Measurements from ENCODE around the gene ELP2.

ELP2 gene

DNA sequence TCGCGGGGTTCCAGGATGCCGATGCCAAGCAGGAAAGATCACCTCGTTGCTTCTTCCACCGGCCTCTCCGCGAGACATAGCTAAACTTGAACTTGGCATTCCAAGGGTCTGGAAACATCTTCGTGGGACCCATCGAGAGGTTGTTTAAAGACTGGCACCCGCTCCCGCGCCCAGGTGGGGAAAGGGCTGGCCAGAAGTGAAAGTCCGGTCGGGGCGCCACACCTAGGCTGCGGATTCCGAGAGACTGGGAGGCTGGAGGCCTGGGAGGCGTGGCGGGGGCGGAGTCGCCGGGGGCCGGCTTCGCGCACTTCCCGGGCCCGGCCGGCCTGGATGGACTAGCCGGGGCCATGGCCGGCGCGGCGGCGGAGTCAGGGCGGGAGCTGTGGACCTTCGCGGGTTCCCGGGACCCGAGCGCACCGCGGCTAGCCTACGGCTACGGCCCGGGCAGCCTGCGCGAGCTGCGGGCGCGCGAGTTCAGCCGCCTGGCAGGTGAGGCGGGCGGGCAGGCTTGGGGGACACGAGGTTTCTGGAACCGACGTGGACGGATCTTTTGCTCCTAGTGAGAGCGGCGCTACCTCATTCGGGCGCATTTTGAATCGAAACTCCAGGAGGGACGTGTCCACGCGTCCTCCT is 57.6 kb downstream of the ELP2 start, which contains the start of gene MOCOS:
Gene MOCOS, plus strand, starts transcription at position 305 of the 633 bp plus-strand sequence. Its CDS starts 43 bp downstream, at position 348.
- H3K4me3 ChIP-seq (ENCODE audit: low read depth, low read length) = peak within 1 kb of the TSS; percentile 63
- TF ChIP-seq, protein P1, sequence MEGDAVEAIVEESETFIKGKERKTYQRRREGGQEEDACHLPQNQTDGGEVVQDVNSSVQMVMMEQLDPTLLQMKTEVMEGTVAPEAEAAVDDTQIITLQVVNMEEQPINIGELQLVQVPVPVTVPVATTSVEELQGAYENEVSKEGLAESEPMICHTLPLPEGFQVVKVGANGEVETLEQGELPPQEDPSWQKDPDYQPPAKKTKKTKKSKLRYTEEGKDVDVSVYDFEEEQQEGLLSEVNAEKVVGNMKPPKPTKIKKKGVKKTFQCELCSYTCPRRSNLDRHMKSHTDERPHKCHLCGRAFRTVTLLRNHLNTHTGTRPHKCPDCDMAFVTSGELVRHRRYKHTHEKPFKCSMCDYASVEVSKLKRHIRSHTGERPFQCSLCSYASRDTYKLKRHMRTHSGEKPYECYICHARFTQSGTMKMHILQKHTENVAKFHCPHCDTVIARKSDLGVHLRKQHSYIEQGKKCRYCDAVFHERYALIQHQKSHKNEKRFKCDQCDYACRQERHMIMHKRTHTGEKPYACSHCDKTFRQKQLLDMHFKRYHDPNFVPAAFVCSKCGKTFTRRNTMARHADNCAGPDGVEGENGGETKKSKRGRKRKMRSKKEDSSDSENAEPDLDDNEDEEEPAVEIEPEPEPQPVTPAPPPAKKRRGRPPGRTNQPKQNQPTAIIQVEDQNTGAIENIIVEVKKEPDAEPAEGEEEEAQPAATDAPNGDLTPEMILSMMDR (IDR thresholded peaks at IDR 0.05; ENCODE audit: borderline replicate concordance, insufficient read depth, low read depth, low read length) = no peak

DNA sequence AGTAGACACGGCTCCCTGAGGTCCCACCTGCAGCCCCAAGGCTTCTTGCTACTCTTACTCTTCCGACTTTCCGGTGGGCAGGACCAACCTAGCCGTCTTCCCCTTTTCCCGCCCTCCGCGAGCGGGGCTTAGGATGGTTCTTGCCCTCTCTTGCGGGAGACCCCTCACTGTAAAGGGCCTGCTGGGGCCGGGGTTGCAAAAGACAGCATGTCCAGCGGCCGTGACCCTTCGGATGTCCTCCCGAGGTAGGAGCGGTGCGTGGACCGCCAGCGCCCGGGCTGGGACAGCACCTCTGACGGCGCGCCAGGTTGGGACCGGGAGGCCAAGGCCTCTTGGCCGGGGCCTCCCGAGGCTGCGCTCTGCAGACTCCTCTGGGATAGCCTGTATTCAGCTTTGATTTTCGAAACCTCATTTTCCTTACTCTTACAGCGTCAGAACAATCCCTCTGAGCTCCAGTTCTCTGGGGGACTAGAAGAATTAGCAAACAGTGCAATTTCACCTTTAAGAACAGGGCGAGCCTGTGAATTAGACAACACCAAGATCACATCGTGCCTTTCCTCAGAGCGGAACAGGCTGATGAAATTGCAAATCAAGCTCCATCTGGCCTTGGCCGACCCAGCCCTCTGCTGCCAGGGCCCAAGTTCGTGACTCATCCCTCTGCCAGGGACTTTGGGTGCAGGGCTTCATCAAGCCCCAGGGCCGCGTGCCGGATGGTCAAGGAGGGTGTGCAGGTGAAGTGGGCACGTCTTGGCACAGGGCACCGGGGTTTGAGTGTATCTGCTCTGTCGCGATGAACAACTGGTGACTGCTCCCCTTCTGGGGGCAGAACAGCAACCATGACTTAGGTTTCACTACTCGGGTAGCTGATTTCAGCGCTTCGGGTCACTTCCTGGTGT is 58.4 kb downstream of the ELP2 start:
- peak overlapping the region; percentile 63 for H3K4me3 ChIP-seq (ENCODE audit: low read depth, low read length)
- TF ChIP-seq, protein P1 (IDR thresholded peaks at IDR 0.05; ENCODE audit: borderline replicate concordance, insufficient read depth, low read depth, low read length) = no peak

DNA sequence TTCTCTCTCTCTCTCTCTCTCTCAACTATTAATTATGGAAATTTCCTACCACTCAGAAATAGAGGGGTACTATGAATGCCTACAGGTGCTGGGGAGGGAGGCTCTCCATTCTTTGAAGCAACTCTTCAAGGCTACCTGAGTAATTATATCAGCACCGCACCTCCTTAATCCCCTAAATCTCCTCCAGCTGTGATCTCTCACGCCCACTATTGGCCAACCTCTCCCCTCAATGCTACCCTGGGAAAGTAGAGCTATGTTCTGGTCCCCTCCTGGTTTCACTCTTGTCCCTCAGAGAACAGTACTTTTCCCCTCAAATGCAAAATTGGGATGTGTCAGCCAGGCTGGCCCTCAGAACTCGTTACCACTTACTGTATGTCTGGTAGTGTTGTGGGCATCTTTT is 59.2 kb downstream of the ELP2 start:
- TF ChIP-seq, protein P1 (IDR thresholded peaks at IDR 0.05; ENCODE audit: borderline replicate concordance, insufficient read depth, low read depth, low read length) = no peak
- no peak overlapping the region for H3K4me3 ChIP-seq (ENCODE audit: low read depth, low read length)

DNA sequence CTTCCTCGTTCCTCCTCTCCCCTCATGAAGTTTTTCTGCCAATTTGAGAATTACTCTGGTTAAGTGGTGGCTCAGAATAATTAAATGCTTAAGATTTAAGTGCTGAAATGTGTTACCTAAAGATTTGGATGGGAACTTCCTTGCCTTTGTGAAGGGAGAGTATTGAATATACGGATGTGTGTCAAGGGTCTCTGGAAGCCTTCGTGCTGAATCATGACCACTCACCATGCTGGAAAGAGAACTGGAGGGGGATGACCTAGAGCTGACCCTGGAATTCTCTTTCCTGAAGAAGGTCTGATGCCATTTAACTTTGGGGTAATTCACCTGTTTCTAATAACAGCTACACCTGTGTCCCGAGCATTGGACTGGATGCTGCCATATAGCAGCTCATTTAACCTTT is 59.8 kb downstream of the ELP2 start:
- TF ChIP-seq, protein P1 (IDR thresholded peaks at IDR 0.05; ENCODE audit: borderline replicate concordance, insufficient read depth, low read depth, low read length) = no peak

DNA sequence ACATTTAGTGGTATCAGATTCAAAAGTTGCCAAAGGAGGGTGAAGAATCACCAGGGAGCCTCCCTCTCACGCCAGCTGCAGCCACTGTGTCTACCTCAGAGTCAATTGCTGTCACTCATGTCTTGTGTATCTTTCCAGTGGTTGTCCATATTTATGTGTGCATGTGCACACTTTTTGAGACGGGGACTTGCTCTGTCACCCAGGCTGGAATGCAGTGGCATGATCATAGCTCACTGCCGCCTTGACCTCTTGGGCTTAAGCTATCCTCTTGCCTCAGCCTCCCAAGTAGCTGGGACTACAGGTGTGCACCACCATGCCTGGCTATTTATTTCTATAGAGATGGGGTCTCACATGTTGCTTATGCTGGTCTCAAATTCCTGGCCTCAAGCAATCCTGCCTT is 61.6 kb downstream of the ELP2 start:
- TF ChIP-seq, protein P1 (IDR thresholded peaks at IDR 0.05; ENCODE audit: borderline replicate concordance, insufficient read depth, low read depth, low read length) = no peak
- H3K4me3 ChIP-seq (ENCODE audit: low read depth, low read length) = no peak overlapping the region

More for the DNA sequence above, 59.8 kb downstream of the ELP2 start:
- no peak overlapping the region for H3K4me3 ChIP-seq (ENCODE audit: low read depth, low read length)

DNA sequence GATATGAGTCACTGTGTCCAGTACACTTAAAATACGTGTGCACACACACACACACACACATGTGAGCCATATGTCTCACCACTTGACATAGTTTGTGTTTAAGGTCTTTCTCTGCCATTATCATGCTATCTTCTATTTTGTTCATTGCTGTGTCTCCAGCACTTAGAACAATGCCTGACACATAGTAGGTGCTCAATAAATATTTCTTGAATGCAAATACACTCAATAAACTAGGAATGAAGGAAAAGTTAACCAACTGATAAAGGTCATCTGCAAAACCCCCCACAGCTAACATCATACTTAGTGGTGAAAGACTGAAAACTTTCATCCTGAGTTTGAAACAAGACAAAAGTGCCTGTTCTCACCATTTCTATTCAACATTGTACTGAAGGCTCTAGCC is 62.0 kb downstream of the ELP2 start:
- TF ChIP-seq, protein P1 (IDR thresholded peaks at IDR 0.05; ENCODE audit: borderline replicate concordance, insufficient read depth, low read depth, low read length) = no peak
- no peak overlapping the region for H3K4me3 ChIP-seq (ENCODE audit: low read depth, low read length)

Measured in GM12875 (cell line).